GM12873 (cell line): Measurements from ENCODE around the gene ENO2.

ENCODE experiments used
- CTCF ChIP-seq: IDR thresholded peaks from 2 replicates; pipeline ENCODE4 v1.5.1; 2012; ENCODE audit warnings: low read depth, mild to moderate bottlenecking, moderate library complexity, low read length, control low read depth; ENCODE audit not compliant: insufficient read depth; ENCODE audit errors: missing control alignments

Gene ENO2

GRCh38 chr12:6965026-6965661, 50.8 kb downstream of the ENO2 start:
- peak; percentile 90 for TF ChIP-seq CTCF

- no peak for TF ChIP-seq CTCF
These were observed 51.3 kb downstream of the ENO2 start for GRCh38 chr12:6965714-6966113.

- TF ChIP-seq CTCF: no peak
These were observed 52.0 kb downstream of the ENO2 start for GRCh38 chr12:6966351-6966750.

GRCh38 chr12:6967651-6968100, 53.3 kb downstream of the ENO2 start:
- TF ChIP-seq CTCF: no peak

- TF ChIP-seq CTCF: no peak
These were observed 54.0 kb downstream of the ENO2 start for GRCh38 chr12:6968426-6968825.

GRCh38 chr12:6970096-6970527, 55.7 kb downstream of the ENO2 start:
- no peak for TF ChIP-seq CTCF
